Rectal smooth muscle tissue (tissue), 1 donor: ENCODE results near the gene KIAA1958.

Source experiments
- H3K27ac ChIP-seq: one replicate; pipeline ENCODE4 v1.7.0; 2013; ENCODE audit warnings: low read depth, low read length, inconsistent platforms
- H3K27me3 ChIP-seq: one replicate; pipeline ENCODE4 v1.7.0; 2013; ENCODE audit warnings: low read length; ENCODE audit not compliant: control insufficient read depth, insufficient read depth
- H3K36me3 ChIP-seq: one replicate; pipeline ENCODE4 v1.7.0; 2013; ENCODE audit warnings: low read length; ENCODE audit not compliant: control insufficient read depth, insufficient read depth
- H3K4me1 ChIP-seq: one replicate; pipeline ENCODE4 v1.7.0; 2013; ENCODE audit warnings: low read length; ENCODE audit not compliant: control insufficient read depth, insufficient read depth
- H3K4me3 ChIP-seq: one replicate; pipeline ENCODE4 v1.7.0; 2013; ENCODE audit warnings: low read length
- H3K9ac ChIP-seq: one replicate; pipeline ENCODE4 v1.7.0; 2013; ENCODE audit warnings: low read length

KIAA1958 gene

GRCh38 chr9:112494153-112494552 lies 7.5 kb downstream of the KIAA1958 start:
- Histone ChIP-seq H3K27ac (no peak overlapping the region), H3K4me3 (no peak overlapping the region), H3K36me3 (no peaks in the 10 kb centered on the region), H3K9ac (no peak overlapping the region), H3K4me1 (no peaks in the 10 kb centered on the region), H3K27me3 (no peaks in the 10 kb centered on the region)

- Histone ChIP-seq H3K36me3 (no peaks in the 10 kb centered on the region), H3K4me1 (no peaks in the 10 kb centered on the region), H3K27ac (no peak overlapping the region), H3K4me3 (no peak overlapping the region), H3K27me3 (no peaks in the 10 kb centered on the region), H3K9ac (no peak overlapping the region)
Observed at GRCh38 chr9:112495614-112496013, 9.0 kb downstream of the KIAA1958 start.

- H3K27ac ChIP-seq = no peak overlapping the region
- H3K36me3 ChIP-seq = no peaks in the 10 kb centered on the region
- no peak overlapping the region for H3K4me3 ChIP-seq
- no peak overlapping the region for H3K9ac ChIP-seq
- no peaks in the 10 kb centered on the region for H3K27me3 ChIP-seq
- no peaks in the 10 kb centered on the region for H3K4me1 ChIP-seq
Observed at GRCh38 chr9:112496074-112496722, 9.6 kb downstream of the KIAA1958 start.

DNA sequence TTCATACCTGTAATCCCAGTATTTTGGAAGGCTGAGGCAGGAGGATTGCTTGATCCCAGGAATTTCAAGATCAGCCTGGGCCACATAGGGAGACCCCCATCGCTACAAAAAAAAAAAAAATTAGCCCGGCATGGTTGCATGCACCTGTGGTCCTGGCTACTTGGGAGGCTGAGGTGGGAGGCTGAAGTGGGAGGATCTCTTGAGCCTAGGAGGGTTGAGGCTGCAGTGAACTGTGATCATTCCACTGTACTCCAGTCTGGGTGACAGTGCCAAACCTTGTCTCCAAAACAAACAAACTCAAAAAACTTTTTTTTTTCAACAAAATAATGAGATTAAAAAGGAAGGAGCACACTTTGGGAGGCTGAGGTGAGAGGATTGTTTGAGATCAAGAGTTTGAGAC lies 14.2 kb downstream of the KIAA1958 start:
- no peak overlapping the region for H3K27ac ChIP-seq
- no peaks in the 10 kb centered on the region for H3K36me3 ChIP-seq
- no peak overlapping the region for H3K4me3 ChIP-seq
- no peaks in the 10 kb centered on the region for H3K4me1 ChIP-seq
- no peak overlapping the region for H3K9ac ChIP-seq
- no peaks in the 10 kb centered on the region for H3K27me3 ChIP-seq

GRCh38 chr9:112501287-112501686 lies 14.7 kb downstream of the KIAA1958 start:
- Histone ChIP-seq H3K4me1 (no peaks in the 10 kb centered on the region), H3K9ac (no peak overlapping the region), H3K27me3 (no peaks in the 10 kb centered on the region), H3K36me3 (no peaks in the 10 kb centered on the region), H3K27ac (no peak overlapping the region), H3K4me3 (no peak overlapping the region)

- Histone ChIP-seq H3K4me3 (no peak overlapping the region), H3K36me3 (no peaks in the 10 kb centered on the region), H3K4me1 (no peaks in the 10 kb centered on the region), H3K27me3 (no peaks in the 10 kb centered on the region), H3K27ac (no peak overlapping the region), H3K9ac (no peak overlapping the region)
Observed at GRCh38 chr9:112502175-112502946, 15.7 kb downstream of the KIAA1958 start.

DNA sequence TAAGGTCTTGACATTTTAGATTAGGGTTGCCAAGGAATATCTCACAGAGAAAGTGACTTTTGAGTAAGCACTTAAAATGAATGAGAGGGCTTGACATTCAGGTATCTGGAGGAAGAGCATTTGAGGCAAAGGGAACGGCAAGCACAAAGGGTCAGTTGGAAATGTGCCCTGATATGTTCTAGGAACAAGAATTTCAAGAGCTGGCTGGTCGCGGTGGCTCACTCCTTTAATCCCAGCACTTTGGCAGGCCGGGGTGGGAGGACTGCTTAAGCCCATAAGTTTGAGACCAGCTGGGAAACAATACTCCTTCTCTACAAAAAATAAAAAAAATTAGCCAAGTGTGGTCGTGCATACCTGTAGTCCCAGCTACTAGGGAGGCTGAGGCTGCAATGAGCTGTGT lies 16.5 kb downstream of the KIAA1958 start:
- Histone ChIP-seq H3K27ac (no peak overlapping the region), H3K27me3 (no peaks in the 10 kb centered on the region)

GRCh38 chr9:112505086-112505485 lies 18.5 kb downstream of the KIAA1958 start:
- H3K27ac ChIP-seq = no peak overlapping the region
- no peaks in the 10 kb centered on the region for H3K36me3 ChIP-seq
- no peaks in the 10 kb centered on the region for H3K27me3 ChIP-seq
- H3K4me3 ChIP-seq = no peak overlapping the region
- no peaks in the 10 kb centered on the region for H3K4me1 ChIP-seq
- H3K9ac ChIP-seq = no peak overlapping the region

More for the DNA sequence above, 16.5 kb downstream of the KIAA1958 start:
- H3K4me1 ChIP-seq = no peaks in the 10 kb centered on the region
- H3K9ac ChIP-seq = no peak overlapping the region
- no peak overlapping the region for H3K4me3 ChIP-seq
- no peaks in the 10 kb centered on the region for H3K36me3 ChIP-seq

GRCh38 chr9:112505607-112506006 lies 19.0 kb downstream of the KIAA1958 start:
- no peaks in the 10 kb centered on the region for H3K36me3 ChIP-seq
- no peaks in the 10 kb centered on the region for H3K27me3 ChIP-seq
- no peak overlapping the region for H3K27ac ChIP-seq
- H3K4me3 ChIP-seq = no peak overlapping the region
- no peaks in the 10 kb centered on the region for H3K4me1 ChIP-seq
- H3K9ac ChIP-seq = no peak overlapping the region

GRCh38 chr9:112506571-112506970 lies 19.9 kb downstream of the KIAA1958 start:
- Histone ChIP-seq H3K27me3 (no peaks in the 10 kb centered on the region), H3K36me3 (no peaks in the 10 kb centered on the region), H3K4me1 (no peaks in the 10 kb centered on the region), H3K27ac (no peak overlapping the region), H3K9ac (no peak overlapping the region), H3K4me3 (no peak overlapping the region)

- Histone ChIP-seq H3K27ac (no peak overlapping the region), H3K27me3 (no peaks in the 10 kb centered on the region), H3K4me1 (no peaks in the 10 kb centered on the region), H3K4me3 (no peak overlapping the region), H3K9ac (no peak overlapping the region), H3K36me3 (no peaks in the 10 kb centered on the region)
Observed at GRCh38 chr9:112507001-112507680, 20.5 kb downstream of the KIAA1958 start.

DNA sequence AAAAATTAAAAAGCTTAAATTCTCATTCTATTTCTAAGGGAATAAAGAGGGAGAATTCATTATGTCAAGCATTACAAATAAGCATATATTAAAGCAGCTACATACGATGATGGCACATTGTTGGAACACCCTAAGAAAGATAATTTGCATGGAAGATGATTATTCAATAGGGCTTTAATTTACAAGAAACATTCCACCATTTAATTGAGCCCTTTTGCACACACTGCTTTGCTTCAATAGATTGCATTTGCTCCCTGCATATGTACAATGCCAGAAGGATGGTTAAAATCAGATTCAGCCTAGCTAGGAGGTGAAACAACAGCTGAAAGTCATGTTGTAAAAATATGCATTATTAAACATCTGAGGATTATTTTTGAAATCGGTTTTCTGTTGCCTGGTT lies 21.8 kb downstream of the KIAA1958 start:
- no peaks in the 10 kb centered on the region for H3K36me3 ChIP-seq
- H3K27ac ChIP-seq = no peak overlapping the region

More for the DNA sequence above, 21.8 kb downstream of the KIAA1958 start:
- Histone ChIP-seq H3K4me1 (no peaks in the 10 kb centered on the region), H3K9ac (no peak overlapping the region), H3K27me3 (no peaks in the 10 kb centered on the region), H3K4me3 (no peak overlapping the region)
